ENCODE measurements around the gene MLANA. TPM values are rescaled to one million over a fixed set of nuclear protein-coding genes. Genes with fewer than 3 reads are reported as not detected.

MLANA gene
- polyA plus RNA-seq, 3 donors: not detected

DNA sequence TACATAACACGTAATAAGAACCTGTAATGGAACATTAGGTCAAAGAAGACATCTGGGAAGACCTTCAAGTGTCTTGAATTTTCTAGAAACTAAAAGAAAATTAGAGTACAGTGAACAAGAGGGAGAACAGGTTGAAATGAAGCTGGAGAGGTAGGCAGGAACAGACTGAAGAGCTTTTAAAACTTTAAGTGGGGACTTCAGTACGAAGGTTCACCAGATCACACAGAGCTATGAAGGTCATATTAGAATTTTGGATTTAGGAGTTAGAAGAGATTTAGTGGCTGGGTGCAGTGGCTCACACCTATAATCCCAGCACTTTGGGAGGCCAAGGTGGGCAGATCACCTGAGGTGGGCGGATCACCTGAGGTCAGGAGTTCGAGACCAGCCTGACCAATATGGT, 26.6 kb downstream of the MLANA start:
- Histone ChIP-seq H4K20me1 (ENCODE audit: insufficient read depth, low read length) (no peaks in the 10 kb centered on the region), H3K79me2 (ENCODE audit: insufficient read depth, low read length) (no peaks in the 10 kb centered on the region), H3K27ac (ENCODE audit: low read depth in 1 of 2, low read length in 2 of 2) (no peak overlapping the region), H3K9ac (ENCODE audit: insufficient read depth, low read length, poor library complexity, severe bottlenecking) (no peak overlapping the region), H3K36me3 (replicated peaks in 1 of 2; ENCODE audit: control insufficient read depth in 1 of 2, insufficient read depth in 2 of 2, low read length in 2 of 2) (peaks cover 12 to 25% of the 10 kb centered on the region in 2 donors), H3K4me1 (ENCODE audit: control insufficient read depth in 1 of 2, insufficient read depth in 2 of 2, low read length in 2 of 2) (no peaks in the 10 kb centered on the region), H3K9me3 (replicated peaks in 1 of 2; ENCODE audit: control insufficient read depth in 1 of 2, insufficient read depth in 1 of 2, low read length in 2 of 2) (no peaks in the 10 kb centered on the region), H3K4me3 (replicated peaks in 1 of 3; ENCODE audit: low read depth in 2 of 3, low read length in 3 of 3) (no peak overlapping the region), H3K4me2 (replicated peaks; ENCODE audit: extremely low read depth, low read length, poor library complexity, severe bottlenecking) (no peak overlapping the region), H2AFZ (ENCODE audit: insufficient read depth, low read depth, low read length, poor library complexity, severe bottlenecking) (no peak overlapping the region), H3K27me3 (ENCODE audit: control insufficient read depth in 2 of 2, insufficient read depth in 2 of 2, low read length in 2 of 2) (no peaks in the 10 kb centered on the region)
- Mint-ChIP-seq H3K9me3 (no peaks in the 10 kb centered on the region), H3K36me3 (peaks cover 24 to 36% of the 10 kb centered on the region in 2 donors), H3K27ac (no peak overlapping the region), H3K27me3 (ENCODE audit: low read depth in 3 of 3) (peaks cover 0 to 2% (median 0%) of the 10 kb centered on the region in 3 donors), H3K4me1 (no peaks in the 10 kb centered on the region), H3K4me3 (no peak overlapping the region)
- TF ChIP-seq, protein P1, sequence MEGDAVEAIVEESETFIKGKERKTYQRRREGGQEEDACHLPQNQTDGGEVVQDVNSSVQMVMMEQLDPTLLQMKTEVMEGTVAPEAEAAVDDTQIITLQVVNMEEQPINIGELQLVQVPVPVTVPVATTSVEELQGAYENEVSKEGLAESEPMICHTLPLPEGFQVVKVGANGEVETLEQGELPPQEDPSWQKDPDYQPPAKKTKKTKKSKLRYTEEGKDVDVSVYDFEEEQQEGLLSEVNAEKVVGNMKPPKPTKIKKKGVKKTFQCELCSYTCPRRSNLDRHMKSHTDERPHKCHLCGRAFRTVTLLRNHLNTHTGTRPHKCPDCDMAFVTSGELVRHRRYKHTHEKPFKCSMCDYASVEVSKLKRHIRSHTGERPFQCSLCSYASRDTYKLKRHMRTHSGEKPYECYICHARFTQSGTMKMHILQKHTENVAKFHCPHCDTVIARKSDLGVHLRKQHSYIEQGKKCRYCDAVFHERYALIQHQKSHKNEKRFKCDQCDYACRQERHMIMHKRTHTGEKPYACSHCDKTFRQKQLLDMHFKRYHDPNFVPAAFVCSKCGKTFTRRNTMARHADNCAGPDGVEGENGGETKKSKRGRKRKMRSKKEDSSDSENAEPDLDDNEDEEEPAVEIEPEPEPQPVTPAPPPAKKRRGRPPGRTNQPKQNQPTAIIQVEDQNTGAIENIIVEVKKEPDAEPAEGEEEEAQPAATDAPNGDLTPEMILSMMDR (IDR thresholded peaks at IDR 0.05): no peak
- intact Hi-C loops (cut with micrococcal nuclease): no loop called here
- WGBS (ENCODE audit: insufficient coverage): 100% methylated on average over 1 of the region's 4 CpGs
- DNase-seq: no peak

DNA sequence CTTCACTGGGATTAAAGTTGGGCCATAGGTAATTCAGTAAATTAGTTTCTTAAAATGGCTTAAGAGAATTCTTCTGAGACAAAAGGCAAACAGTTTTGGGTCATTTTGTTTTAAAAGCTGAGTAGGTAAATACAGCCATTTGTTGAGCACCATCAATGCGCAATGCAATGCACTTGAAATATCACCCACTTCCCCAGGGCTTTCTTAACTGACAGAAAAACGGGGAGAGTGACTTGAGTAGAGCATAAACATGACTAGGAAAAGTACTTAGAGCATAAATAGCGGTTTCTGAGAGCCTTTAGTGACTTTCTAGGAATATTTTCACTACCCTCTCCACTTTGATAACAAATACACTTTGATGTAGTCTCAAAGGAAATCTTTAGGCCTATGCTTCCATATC, 27.2 kb downstream of the MLANA start:
- H3K9me3 ChIP-seq (replicated peaks in 1 of 2; ENCODE audit: control insufficient read depth in 1 of 2, insufficient read depth in 1 of 2, low read length in 2 of 2): no peaks in the 10 kb centered on the region
- H4K20me1 ChIP-seq (ENCODE audit: insufficient read depth, low read length): no peaks in the 10 kb centered on the region
- H3K4me1 Mint-ChIP-seq: no peaks in the 10 kb centered on the region

More for the DNA sequence above, 27.2 kb downstream of the MLANA start:
- no peak overlapping the region for H3K4me2 ChIP-seq (replicated peaks; ENCODE audit: extremely low read depth, low read length, poor library complexity, severe bottlenecking)
- no CpG with 5 or more reads among the region's 3 CpGs for WGBS (ENCODE audit: insufficient coverage)
- no peak overlapping the region for H3K4me3 ChIP-seq (replicated peaks in 1 of 3; ENCODE audit: low read depth in 2 of 3, low read length in 3 of 3)
- no peak overlapping the region for H3K9ac ChIP-seq (ENCODE audit: insufficient read depth, low read length, poor library complexity, severe bottlenecking)
- no peak overlapping the region for H3K27ac ChIP-seq (ENCODE audit: low read depth in 1 of 2, low read length in 2 of 2)
- H2AFZ ChIP-seq (ENCODE audit: insufficient read depth, low read depth, low read length, poor library complexity, severe bottlenecking): no peak overlapping the region
- H3K27me3 Mint-ChIP-seq (ENCODE audit: low read depth in 3 of 3): peaks cover 0 to 2% (median 0%) of the 10 kb centered on the region in 3 donors
- no peak overlapping the region for H3K27ac Mint-ChIP-seq
- H3K27me3 ChIP-seq (ENCODE audit: control insufficient read depth in 2 of 2, insufficient read depth in 2 of 2, low read length in 2 of 2): no peaks in the 10 kb centered on the region
- H3K36me3 Mint-ChIP-seq: peaks cover 29 to 43% of the 10 kb centered on the region in 2 donors
- no peak for DNase-seq
- TF ChIP-seq, protein P1 (IDR thresholded peaks at IDR 0.05): no peak
- intact Hi-C loops (cut with micrococcal nuclease): no loop called here
- no peaks in the 10 kb centered on the region for H3K79me2 ChIP-seq (ENCODE audit: insufficient read depth, low read length)
- no peak overlapping the region for H3K4me3 Mint-ChIP-seq
- no peaks in the 10 kb centered on the region for H3K9me3 Mint-ChIP-seq
- H3K36me3 ChIP-seq (replicated peaks in 1 of 2; ENCODE audit: control insufficient read depth in 1 of 2, insufficient read depth in 2 of 2, low read length in 2 of 2): peaks cover 19 to 31% of the 10 kb centered on the region in 2 donors
- H3K4me1 ChIP-seq (ENCODE audit: control insufficient read depth in 1 of 2, insufficient read depth in 2 of 2, low read length in 2 of 2): no peaks in the 10 kb centered on the region
